ENCODE results near the gene CDK5RAP1. TPM values are rescaled to one million over a fixed set of nuclear protein-coding genes. Genes with fewer than 3 reads are reported as not detected.

CDK5RAP1 gene
- total and polyA plus RNA-seq, 2 of the 8 experiments (the other 6 are each of a cell fraction or from before 2014, with no cell fraction given): 37.8 to 46.6 TPM

GRCh38 chr20:33337119-33337518, 64.2 kb downstream of the CDK5RAP1 start:
- Histone ChIP-seq H3K79me2 (ENCODE audit: control insufficient read depth in 1 of 2, insufficient read depth in 2 of 2, low read length in 2 of 2) (no peaks in the 10 kb centered on the region), H3K9me3 (ENCODE audit: insufficient read depth in 2 of 2, low read depth in 1 of 2, low read length in 1 of 2) (no peaks in the 10 kb centered on the region), H2BK5ac (ENCODE audit: low read depth, low read length) (no peak overlapping the region), H3K9ac (replicated peaks in 1 of 4; ENCODE audit: extremely low read depth in 1 of 4, low read depth in 3 of 4, low read length in 3 of 4) (no peak overlapping the region), H3K23me2 (ENCODE audit: low read depth, low read length) (peaks cover 6% of the 10 kb centered on the region; the same call in 1 of the 2 replicates), H3K18ac (ENCODE audit: extremely low read depth, low read length) (no peak overlapping the region), H3K4ac (replicated peaks; ENCODE audit: insufficient read length, low read depth, low read length) (no peak overlapping the region), H2AK5ac (ENCODE audit: low read depth, low read length) (no peak overlapping the region), H2BK120ac (replicated peaks; ENCODE audit: low read depth, low read length) (no peak overlapping the region), H2BK15ac (ENCODE audit: low read length) (no peak overlapping the region), H3K4me3 (ENCODE audit: extremely low read depth in 1 of 4, insufficient read depth in 2 of 4, low read depth in 3 of 4, low read length in 4 of 4) (no peak overlapping the region), H3K36me3 (ENCODE audit: control insufficient read depth in 2 of 4, insufficient read depth in 4 of 4, low read length in 3 of 4) (no peaks in the 10 kb centered on the region), H3K79me1 (ENCODE audit: low read depth, low read length) (no peaks in the 10 kb centered on the region), H4K20me1 (replicated peaks in 1 of 2; ENCODE audit: control insufficient read depth in 1 of 2, insufficient read depth in 2 of 2, low read length in 2 of 2) (peaks cover 0 to 2% of the 10 kb centered on the region in 2 experiments), H3K23ac (ENCODE audit: insufficient read length) (no peak overlapping the region), H3K4me1 (replicated peaks in 1 of 4; ENCODE audit: control insufficient read depth in 3 of 4, insufficient read depth in 4 of 4, low read length in 3 of 4) (no peaks in the 10 kb centered on the region; a peak in 1 of 7 replicates), H3K27ac (ENCODE audit: low read depth, low read length) (no peak overlapping the region), H3K56ac (replicated peaks; ENCODE audit: insufficient read length, low read depth, low read length) (no peak overlapping the region), H3K14ac (ENCODE audit: insufficient read length) (no peak overlapping the region), H2BK20ac (ENCODE audit: low read length) (no peak overlapping the region), H3K4me2 (ENCODE audit: insufficient read depth in 1 of 2, low read depth in 2 of 2, low read length in 2 of 2) (no peak overlapping the region), H3K27me3 (replicated peaks in 1 of 4; ENCODE audit: control insufficient read depth in 3 of 4, extremely low read depth in 1 of 4, insufficient read depth in 3 of 4, low read length in 3 of 4) (no peaks in the 10 kb centered on the region), H4K5ac (ENCODE audit: insufficient read length, low read depth, low read length) (no peak overlapping the region), H4K8ac (ENCODE audit: extremely low read depth, insufficient read depth, low read length) (no peak overlapping the region), H4K91ac (replicated peaks; ENCODE audit: insufficient read length, low read length) (no peak overlapping the region), H2AFZ (ENCODE audit: low read length) (no peak overlapping the region), H2BK12ac (ENCODE audit: low read depth, low read length) (no peak overlapping the region)
- CTCF ChIA-PET (ENCODE audit: partially characterized antibody): interaction anchor here (1.0 to 1.4 kb wide), 2 partner anchors 10 to 121 kb away, joined by 3 read pairs; no protein-coding TSS in a partner anchor
- POLR2A ChIA-PET (ENCODE audit: partially characterized antibody): no interaction called here
- no peak for DNase-seq (ENCODE audit: low read depth in 1 of 2, low spot score in 2 of 2)
- TF ChIP-seq EGR1 (IDR thresholded peaks at IDR 0.05; ENCODE audit: borderline replicate concordance, low read depth, low read length) (no peak), HDAC6 (IDR thresholded peaks at IDR 0.05; ENCODE audit: low read depth, low read length) (no peak), SIN3A (conservative IDR thresholded peaks at IDR 0.05 in 1 of 2, IDR thresholded peaks at IDR 0.05 in 1 of 2; ENCODE audit: low read depth in 1 of 2, low read length in 2 of 2) (no peak)
- 88% methylated on average over 8 of the region's 8 CpGs; no CpG with 5 or more reads in 1 of the 2 experiments for WGBS, 2 experiments (ENCODE audit: extremely low coverage in 1 of 2, insufficient coverage in 1 of 2, insufficient read length in 1 of 2, insufficient replicate concordance in 2 of 2, low coverage in 1 of 2, low lambda C conversion rate in 2 of 2, missing lambda C conversion rate in 1 of 2)
- no peak for FAIRE-seq

Data from H1 (cell line).